GM19463 (cell line): ENCODE data around the gene MICU1.

ENCODE experiments used
- ATAC-seq: cut with Tn5 transposase; IDR thresholded peaks from one replicate; pipeline ENCODE4 v1.9.1; 2021; ENCODE audit warnings: mild to moderate bottlenecking, moderate library complexity; ENCODE audit not compliant: unreplicated experiment

MICU1 gene

GRCh38 chr10:72637398-72637857 lies 11.5 kb upstream of the MICU1 start:
- ATAC-seq: no peak

GRCh38 chr10:72630144-72630543 lies 4.3 kb upstream of the MICU1 start:
- no peak for ATAC-seq

- no peak for ATAC-seq
These were observed 520 bp upstream of the MICU1 start for GRCh38 chr10:72626444-72626754.

- no peak for ATAC-seq
These were observed 637 bp downstream of the MICU1 start for GRCh38 chr10:72625276-72625607.

GRCh38 chr10:72622271-72622670 lies 3.6 kb downstream of the MICU1 start:
- ATAC-seq: no peak

GRCh38 chr10:72616716-72617115 lies 9.2 kb downstream of the MICU1 start:
- ATAC-seq: no peak

- ATAC-seq: no peak
These were observed 9.9 kb downstream of the MICU1 start for GRCh38 chr10:72615970-72616369.

GRCh38 chr10:72612203-72612826 lies 13.6 kb downstream of the MICU1 start:
- no peak for ATAC-seq

- ATAC-seq: no peak
These were observed 14.1 kb downstream of the MICU1 start for GRCh38 chr10:72611783-72612182.

- no peak for ATAC-seq
These were observed 15.4 kb downstream of the MICU1 start for GRCh38 chr10:72610466-72610865.

- ATAC-seq: no peak
These were observed 20.8 kb downstream of the MICU1 start for GRCh38 chr10:72605122-72605521.

- ATAC-seq: no peak
These were observed 24.7 kb downstream of the MICU1 start for GRCh38 chr10:72601144-72601543.

- ATAC-seq: no peak
These were observed 26.8 kb downstream of the MICU1 start for GRCh38 chr10:72598769-72599701.

GRCh38 chr10:72597897-72598296 lies 28.0 kb downstream of the MICU1 start:
- ATAC-seq: no peak

GRCh38 chr10:72595436-72595835 lies 30.4 kb downstream of the MICU1 start:
- no peak for ATAC-seq

GRCh38 chr10:72593963-72594362 lies 31.9 kb downstream of the MICU1 start:
- no peak for ATAC-seq

GRCh38 chr10:72588266-72588665 lies 37.6 kb downstream of the MICU1 start:
- ATAC-seq: no peak

- no peak for ATAC-seq
These were observed 38.3 kb downstream of the MICU1 start for GRCh38 chr10:72587568-72587967.

GRCh38 chr10:72574636-72575035 lies 51.2 kb downstream of the MICU1 start:
- ATAC-seq: no peak

GRCh38 chr10:72573079-72573478 lies 52.8 kb downstream of the MICU1 start:
- ATAC-seq: no peak

- ATAC-seq: no peak
These were observed 57.8 kb downstream of the MICU1 start for GRCh38 chr10:72567889-72568640.

GRCh38 chr10:72567421-72567820 lies 58.5 kb downstream of the MICU1 start:
- no peak for ATAC-seq
